ENCODE measurements around the gene CXCL1.

The CXCL1 gene

GRCh38 chr4:73869130-73870055 lies at the start of gene CXCL1:
Gene CXCL1, plus strand, starts transcription at chr4:73869393. Its CDS starts 78 bp downstream, at chr4:73869471.
- DNase-seq, result no peak

GRCh38 chr4:73821325-73821724 lies 47.9 kb upstream of the CXCL1 start:
- no peak for DNase-seq

- DNase-seq, result no peak
Observed at GRCh38 chr4:73822389-73822788, 46.8 kb upstream of the CXCL1 start.

GRCh38 chr4:73822812-73823504 lies 46.2 kb upstream of the CXCL1 start:
- DNase-seq, result no peak

GRCh38 chr4:73823760-73824159 lies 45.4 kb upstream of the CXCL1 start:
- DNase-seq, result no peak

- DNase-seq, result no peak
Observed at GRCh38 chr4:73828956-73829355, 40.2 kb upstream of the CXCL1 start.

- no peak for DNase-seq
Observed at GRCh38 chr4:73831569-73831968, 37.6 kb upstream of the CXCL1 start.

GRCh38 chr4:73832651-73833237 lies 36.4 kb upstream of the CXCL1 start:
- no peak for DNase-seq

- no peak for DNase-seq
Observed at GRCh38 chr4:73836373-73837279, 32.6 kb upstream of the CXCL1 start, which contains the start of gene CXCL6. Gene CXCL6, plus strand, starts transcription at chr4:73836678. Its CDS starts 73 bp downstream, at chr4:73836751.

GRCh38 chr4:73839071-73839470 lies 30.1 kb upstream of the CXCL1 start:
- no peak for DNase-seq

GRCh38 chr4:73839715-73840114 lies 29.5 kb upstream of the CXCL1 start:
- no peak for DNase-seq

GRCh38 chr4:73841243-73841925 lies 27.8 kb upstream of the CXCL1 start:
- DNase-seq, result no peak

GRCh38 chr4:73842696-73843095 lies 26.5 kb upstream of the CXCL1 start:
- DNase-seq, result no peak

- DNase-seq, result no peak
Observed at GRCh38 chr4:73843369-73843768, 25.8 kb upstream of the CXCL1 start.

GRCh38 chr4:73844345-73844744 lies 24.8 kb upstream of the CXCL1 start:
- no peak for DNase-seq

- DNase-seq, result no peak
Observed at GRCh38 chr4:73844806-73845205, 24.4 kb upstream of the CXCL1 start.

GRCh38 chr4:73847526-73848182 lies 21.5 kb upstream of the CXCL1 start:
- DNase-seq, result no peak

- DNase-seq, result no peak
Observed at GRCh38 chr4:73848183-73848777, 20.9 kb upstream of the CXCL1 start.

GRCh38 chr4:73850261-73850970 lies 18.8 kb upstream of the CXCL1 start:
- DNase-seq, result no peak

- DNase-seq, result no peak
Observed at GRCh38 chr4:73851293-73851692, 17.9 kb upstream of the CXCL1 start.
